ENCODE results near the gene KLK3.
"Not testable (repeated sequence)": the region's sequence is repeated elsewhere in the genome, so short reads cannot be mapped to it uniquely, and the experiment has no call there.

KLK3 gene

GRCh38 chr19:50859849-50860248 lies 5.1 kb downstream of the KLK3 start:
- DNase-seq (ENCODE audit: low read depth in 1 of 2, low spot score in 1 of 2) = no peak

GRCh38 chr19:50861010-50861409 lies 6.3 kb downstream of the KLK3 start:
- no peak for DNase-seq (ENCODE audit: low read depth in 1 of 2, low spot score in 1 of 2)

GRCh38 chr19:50861496-50862286 lies 7.0 kb downstream of the KLK3 start:
- DNase-seq (ENCODE audit: low read depth in 1 of 2, low spot score in 1 of 2) = no peak

GRCh38 chr19:50869479-50869878 lies 14.8 kb downstream of the KLK3 start:
- DNase-seq (ENCODE audit: low read depth in 1 of 2, low spot score in 1 of 2) = no peak

GRCh38 chr19:50870417-50871089 lies 15.8 kb downstream of the KLK3 start:
- DNase-seq (ENCODE audit: low read depth in 1 of 2, low spot score in 1 of 2) = no peak

GRCh38 chr19:50873056-50873455 lies 18.3 kb downstream of the KLK3 start, which contains the start of gene KLK2:
TSS of gene KLK2 (plus strand) at chr19:50873439. CDS start at chr19:50873474, 35 bp downstream.
- DNase-seq (ENCODE audit: low read depth in 1 of 2, low spot score in 1 of 2) = no peak

- DNase-seq (ENCODE audit: low read depth in 1 of 2, low spot score in 1 of 2) = no peak
Measured at GRCh38 chr19:50874211-50874610, 19.5 kb downstream of the KLK3 start.

GRCh38 chr19:50875795-50876422 lies 21.2 kb downstream of the KLK3 start:
- DNase-seq (ENCODE audit: low read depth in 1 of 2, low spot score in 1 of 2) = no peak

- DNase-seq (ENCODE audit: low read depth in 1 of 2, low spot score in 1 of 2) = no peak
Measured at GRCh38 chr19:50876456-50876855, 21.7 kb downstream of the KLK3 start.

GRCh38 chr19:50877338-50877737 lies 22.6 kb downstream of the KLK3 start:
- DNase-seq (ENCODE audit: low read depth in 1 of 2, low spot score in 1 of 2) = no peak

GRCh38 chr19:50878851-50879250 lies 24.1 kb downstream of the KLK3 start:
- no peak for DNase-seq (ENCODE audit: low read depth in 1 of 2, low spot score in 1 of 2)

GRCh38 chr19:50880241-50880640 lies 25.5 kb downstream of the KLK3 start:
- no peak for DNase-seq (ENCODE audit: low read depth in 1 of 2, low spot score in 1 of 2)

GRCh38 chr19:50882188-50882587 lies 27.5 kb downstream of the KLK3 start:
- no peak for DNase-seq (ENCODE audit: low read depth in 1 of 2, low spot score in 1 of 2)

- DNase-seq (ENCODE audit: low read depth in 1 of 2, low spot score in 1 of 2) = no peak
Measured at GRCh38 chr19:50889638-50890037, 34.9 kb downstream of the KLK3 start.

GRCh38 chr19:50890422-50891252 lies 35.9 kb downstream of the KLK3 start:
- DNase-seq (ENCODE audit: low read depth in 1 of 2, low spot score in 1 of 2) = no peak

- DNase-seq (ENCODE audit: low read depth in 1 of 2, low spot score in 1 of 2) = no peak
Measured at GRCh38 chr19:50891253-50891625, 36.5 kb downstream of the KLK3 start.

- no peak for DNase-seq (ENCODE audit: low read depth in 1 of 2, low spot score in 1 of 2)
Measured at GRCh38 chr19:50893047-50893736, 38.5 kb downstream of the KLK3 start.

- no peak for DNase-seq (ENCODE audit: low read depth in 1 of 2, low spot score in 1 of 2)
Measured at GRCh38 chr19:50894478-50895356, 40.0 kb downstream of the KLK3 start.

GRCh38 chr19:50896089-50896590 lies 41.4 kb downstream of the KLK3 start:
- DNase-seq (ENCODE audit: low read depth in 1 of 2, low spot score in 1 of 2) = not testable (repeated sequence)
